Hepatocyte (in vitro differentiated cells): Measurements from ENCODE around the gene AK2. TPM values are rescaled to one million over a fixed set of nuclear protein-coding genes. Genes with fewer than 3 reads are reported as not detected.

Experiments
- DNase-seq: peaks from one replicate; pipeline ENCODE4 v3.0.0-alpha.2; 2016; ENCODE audit warnings: low spot score
- H2AFZ ChIP-seq: fragments of 200-600 bp; sonication (generic); 2 replicates; pipeline ENCODE4 v1.6.0; 2016; ENCODE audit warnings: antibody characterized with exemption, mild to moderate bottlenecking
- H3K27ac ChIP-seq: fragments of 200-600 bp; sonication (generic); 2 replicates; pipeline ENCODE4 v1.5.1; 2016; ENCODE audit warnings: mild to moderate bottlenecking
- H3K27me3 ChIP-seq: fragments of 200-600 bp; sonication (generic); 2 replicates; pipeline ENCODE4 v1.6.1; 2016
- H3K36me3 ChIP-seq: fragments of 200-600 bp; sonication (generic); replicated peaks from 2 replicates; pipeline ENCODE4 v1.5.1; 2016; ENCODE audit warnings: low read depth; ENCODE audit not compliant: insufficient read depth
- H3K4me1 ChIP-seq: fragments of 200-600 bp; sonication (generic); 2 replicates; pipeline ENCODE4 v1.5.1; 2016; ENCODE audit warnings: mild to moderate bottlenecking, moderate library complexity; ENCODE audit not compliant: insufficient read depth
- H3K4me2 ChIP-seq: fragments of 200-600 bp; sonication (generic); 2 replicates; pipeline ENCODE4 v1.6.0; 2016
- H3K4me3 ChIP-seq: fragments of 200-600 bp; sonication (generic); 2 replicates; pipeline ENCODE4 v1.5.1; 2016; ENCODE audit warnings: mild to moderate bottlenecking
- H3K79me2 ChIP-seq: fragments of 200-600 bp; sonication (generic); 2 replicates; pipeline ENCODE4 v1.6.0; 2017; ENCODE audit warnings: mild to moderate bottlenecking
- H3K9me2 ChIP-seq: fragments of 200-600 bp; sonication (generic); replicated peaks from 2 replicates; pipeline ENCODE4 v1.6.0; 2017; ENCODE audit warnings: mild to moderate bottlenecking; ENCODE audit not compliant: insufficient read depth
- H3K9me3 ChIP-seq: fragments of 200-600 bp; sonication (generic); 2 replicates; pipeline ENCODE4 v1.5.1; 2016; ENCODE audit warnings: low read depth, mild to moderate bottlenecking
- H4K20me1 ChIP-seq: fragments of 200-600 bp; sonication (generic); 2 replicates; pipeline ENCODE4 v1.6.0; 2016; ENCODE audit warnings: mild to moderate bottlenecking; ENCODE audit not compliant: insufficient read depth, poor library complexity, severe bottlenecking
- CTCF ChIP-seq: fragments of 200-600 bp; sonication (generic); IDR thresholded peaks from 2 replicates; pipeline ENCODE4 v1.5.1; 2016; ENCODE audit warnings: antibody characterized with exemption, mild to moderate bottlenecking; ENCODE audit not compliant: poor library complexity
- EZH2 ChIP-seq: fragments of 200-600 bp; sonication (generic); IDR thresholded peaks from 2 replicates; pipeline ENCODE4 v1.6.1; 2016; ENCODE audit warnings: antibody characterized with exemption, mild to moderate bottlenecking, borderline replicate concordance
- EZH2phosphoT487 ChIP-seq: fragments of 200-600 bp; sonication (generic); IDR thresholded peaks from one replicate; pipeline ENCODE4 v1.6.1; 2018; ENCODE audit warnings: antibody characterized with exemption, mild to moderate bottlenecking, low read depth, moderate library complexity; ENCODE audit not compliant: unreplicated experiment, severe bottlenecking
- WGBS: methylation state at CpG from one replicate; pipeline ENCODE4 v1.1.6; 2016; ENCODE audit warnings: low lambda C conversion rate; ENCODE audit errors: missing lambda C conversion rate; 5-methylcytosine and 5-hydroxymethylcytosine counted together
- polyA plus RNA-seq: library from polyadenylated mRNA; unstranded; fragments of >200 nt; fragmentation: Nextera tagmentation; extraction: Ambion mirVana; gene quantifications from 2 replicates; pipeline ENCODE4 v1.2.1, GENCODE V29; 2016
- total RNA-seq: library from RNA; depleted of rRNA; stranded (reverse); fragments of >200 nt; gene quantifications from 2 replicates; pipeline ENCODE4 v1.2.3, GENCODE V29; 2014

Gene AK2
- total and polyA plus RNA-seq, 2 experiments from 2014 or later: 120 to 147 TPM

GRCh38 chr1:33005838-33006421, 30.8 kb downstream of the AK2 start:
- no peak for DNase-seq
- Histone ChIP-seq H3K9me2 (no peaks in the 10 kb centered on the region), H3K4me3 (no peak overlapping the region), H3K79me2 (no peaks in the 10 kb centered on the region), H3K36me3 (no peaks in the 10 kb centered on the region), H2AFZ (no peak overlapping the region), H3K27ac (peak overlapping the region; percentile 14), H3K4me2 (no peak overlapping the region), H3K27me3 (no peaks in the 10 kb centered on the region), H3K9me3 (no peaks in the 10 kb centered on the region), H4K20me1 (no peaks in the 10 kb centered on the region), H3K4me1 (peaks cover 6% of the 10 kb centered on the region)
- TF ChIP-seq CTCF (no peak), EZH2phosphoT487 (no peak), EZH2 (no peak)
- WGBS: 57% methylated on average over 9 of the region's 9 CpGs

- Histone ChIP-seq H3K27ac (peak overlapping the region; percentile 14), H3K4me2 (no peak overlapping the region), H3K4me3 (no peak overlapping the region), H4K20me1 (no peaks in the 10 kb centered on the region), H3K9me3 (no peaks in the 10 kb centered on the region), H2AFZ (no peak overlapping the region), H3K36me3 (no peaks in the 10 kb centered on the region), H3K79me2 (no peaks in the 10 kb centered on the region), H3K27me3 (no peaks in the 10 kb centered on the region), H3K4me1 (peaks cover 6% of the 10 kb centered on the region), H3K9me2 (no peaks in the 10 kb centered on the region)
- no peak for TF ChIP-seq EZH2
- DNase-seq: no peak
- WGBS: 69% methylated on average over 2 of the region's 2 CpGs
These were observed 31.4 kb downstream of the AK2 start for GRCh38 chr1:33005117-33005837.

- Histone ChIP-seq H3K27ac (no peak overlapping the region), H3K4me3 (no peak overlapping the region), H2AFZ (no peak overlapping the region), H3K4me2 (no peak overlapping the region), H3K27me3 (no peaks in the 10 kb centered on the region), H3K36me3 (no peaks in the 10 kb centered on the region), H3K4me1 (peaks cover 6% of the 10 kb centered on the region), H3K9me2 (no peaks in the 10 kb centered on the region), H3K9me3 (no peaks in the 10 kb centered on the region), H4K20me1 (no peaks in the 10 kb centered on the region), H3K79me2 (no peaks in the 10 kb centered on the region)
- WGBS: 100% methylated on average over 2 of the region's 2 CpGs
- TF ChIP-seq EZH2 (no peak), CTCF (no peak), EZH2phosphoT487 (no peak)
- no peak for DNase-seq
These were observed 32.1 kb downstream of the AK2 start for GRCh38 chr1:33004613-33005012.

- no peak for DNase-seq
- Histone ChIP-seq H3K27ac (no peak overlapping the region), H3K9me3 (no peaks in the 10 kb centered on the region), H3K9me2 (no peaks in the 10 kb centered on the region), H3K36me3 (no peaks in the 10 kb centered on the region), H3K27me3 (no peaks in the 10 kb centered on the region), H4K20me1 (no peaks in the 10 kb centered on the region), H3K79me2 (no peaks in the 10 kb centered on the region), H2AFZ (no peak overlapping the region), H3K4me2 (no peak overlapping the region), H3K4me1 (peaks cover 6% of the 10 kb centered on the region), H3K4me3 (no peak overlapping the region)
- TF ChIP-seq EZH2phosphoT487: no peak
- 74% methylated on average over 4 of the region's 4 CpGs for WGBS
These were observed 33.0 kb downstream of the AK2 start for GRCh38 chr1:33003657-33004056.
